ENCODE results near the gene PTPN3.

PTPN3 gene

DNA sequence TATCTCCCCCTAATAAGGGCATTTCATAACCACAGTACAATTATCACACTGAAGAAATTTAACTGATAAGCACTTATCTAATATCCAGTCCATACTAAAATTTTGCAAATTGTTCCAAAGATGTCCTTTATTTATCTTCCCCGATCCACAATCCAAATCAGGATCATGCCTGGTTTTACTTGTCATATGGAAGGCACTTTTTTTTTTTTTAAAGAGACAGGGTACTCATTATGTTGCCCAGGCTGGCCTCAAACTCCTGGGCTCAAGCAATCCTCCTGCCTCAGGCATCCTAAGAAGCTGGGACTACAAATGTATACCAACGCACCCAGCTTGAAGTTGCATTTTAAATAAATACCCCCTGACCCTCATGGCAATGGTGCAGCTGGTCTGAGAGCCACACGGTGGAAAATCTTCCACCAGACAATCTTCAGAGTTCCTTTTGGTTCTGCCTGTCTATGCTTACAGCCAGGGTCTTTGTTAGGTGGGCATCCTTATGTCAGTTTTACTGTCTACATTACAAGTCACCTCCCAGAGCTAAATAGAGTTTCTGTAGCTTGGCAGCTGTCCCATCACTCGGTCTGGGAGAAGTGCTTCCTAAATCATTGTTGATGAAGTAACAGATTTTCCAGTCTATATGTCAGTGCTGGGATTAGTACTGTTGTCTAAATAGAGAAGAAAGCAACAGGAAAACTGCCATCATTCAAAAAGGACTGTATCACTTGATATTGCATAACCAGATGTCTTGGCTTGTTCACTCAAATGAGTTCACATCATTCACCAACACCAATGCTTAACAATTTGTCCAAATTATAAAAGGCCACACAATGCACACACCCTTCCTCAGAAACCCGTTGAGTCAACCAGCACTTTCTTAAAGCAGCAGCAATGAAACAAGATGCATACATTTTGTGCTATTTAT lies 26.4 kb downstream of the PTPN3 start:
- TF ChIP-seq FOXP2 (optimal IDR thresholded peaks at IDR 0.05; ENCODE audit: borderline replicate concordance, extremely low read depth, extremely low read length, insufficient read depth), result no peak
- TF ChIP-seq, protein P1, sequence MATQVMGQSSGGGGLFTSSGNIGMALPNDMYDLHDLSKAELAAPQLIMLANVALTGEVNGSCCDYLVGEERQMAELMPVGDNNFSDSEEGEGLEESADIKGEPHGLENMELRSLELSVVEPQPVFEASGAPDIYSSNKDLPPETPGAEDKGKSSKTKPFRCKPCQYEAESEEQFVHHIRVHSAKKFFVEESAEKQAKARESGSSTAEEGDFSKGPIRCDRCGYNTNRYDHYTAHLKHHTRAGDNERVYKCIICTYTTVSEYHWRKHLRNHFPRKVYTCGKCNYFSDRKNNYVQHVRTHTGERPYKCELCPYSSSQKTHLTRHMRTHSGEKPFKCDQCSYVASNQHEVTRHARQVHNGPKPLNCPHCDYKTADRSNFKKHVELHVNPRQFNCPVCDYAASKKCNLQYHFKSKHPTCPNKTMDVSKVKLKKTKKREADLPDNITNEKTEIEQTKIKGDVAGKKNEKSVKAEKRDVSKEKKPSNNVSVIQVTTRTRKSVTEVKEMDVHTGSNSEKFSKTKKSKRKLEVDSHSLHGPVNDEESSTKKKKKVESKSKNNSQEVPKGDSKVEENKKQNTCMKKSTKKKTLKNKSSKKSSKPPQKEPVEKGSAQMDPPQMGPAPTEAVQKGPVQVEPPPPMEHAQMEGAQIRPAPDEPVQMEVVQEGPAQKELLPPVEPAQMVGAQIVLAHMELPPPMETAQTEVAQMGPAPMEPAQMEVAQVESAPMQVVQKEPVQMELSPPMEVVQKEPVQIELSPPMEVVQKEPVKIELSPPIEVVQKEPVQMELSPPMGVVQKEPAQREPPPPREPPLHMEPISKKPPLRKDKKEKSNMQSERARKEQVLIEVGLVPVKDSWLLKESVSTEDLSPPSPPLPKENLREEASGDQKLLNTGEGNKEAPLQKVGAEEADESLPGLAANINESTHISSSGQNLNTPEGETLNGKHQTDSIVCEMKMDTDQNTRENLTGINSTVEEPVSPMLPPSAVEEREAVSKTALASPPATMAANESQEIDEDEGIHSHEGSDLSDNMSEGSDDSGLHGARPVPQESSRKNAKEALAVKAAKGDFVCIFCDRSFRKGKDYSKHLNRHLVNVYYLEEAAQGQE (IDR thresholded peaks at IDR 0.05; ENCODE audit: insufficient read depth in 1 of 2, low read depth in 2 of 2, low read length in 2 of 2), result no peak
- no peak for TF ChIP-seq POLR2AphosphoS5 (IDR thresholded peaks at IDR 0.05; ENCODE audit: low read depth, low read length)

DNA sequence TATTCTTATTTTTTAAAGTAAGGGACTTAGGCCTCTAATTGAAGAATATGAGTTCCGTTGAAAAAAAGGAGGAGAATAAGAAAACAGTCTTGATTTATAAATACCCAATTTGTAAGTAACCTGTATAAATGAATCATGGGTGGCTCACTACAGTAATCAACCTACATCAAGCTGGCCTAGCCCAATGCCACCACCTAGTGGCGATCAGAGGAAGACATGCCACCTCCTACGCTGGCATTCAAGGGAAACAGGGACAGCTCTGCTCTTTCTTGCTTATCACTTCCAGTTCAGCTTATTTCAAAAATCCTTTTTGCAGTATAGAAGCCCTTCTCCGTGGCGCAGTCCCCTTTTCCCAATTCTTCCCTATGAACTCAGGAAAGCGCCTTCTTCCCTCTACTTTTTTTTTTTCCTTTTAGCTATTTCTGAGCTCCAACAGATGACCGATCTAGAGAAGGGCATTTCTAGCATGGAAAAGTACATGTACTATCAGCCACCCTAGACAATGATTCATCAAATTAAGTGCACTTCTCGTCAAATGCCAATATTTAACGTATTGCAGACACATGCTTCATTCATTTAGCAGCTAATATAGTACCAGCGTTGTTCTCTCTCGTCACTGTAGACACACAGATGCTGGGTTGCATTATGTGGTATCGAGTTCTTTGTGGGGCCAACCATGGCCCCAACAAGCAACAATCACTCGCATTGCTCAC lies 28.3 kb downstream of the PTPN3 start:
- TF ChIP-seq, protein P1 (IDR thresholded peaks at IDR 0.05; ENCODE audit: insufficient read depth in 1 of 2, low read depth in 2 of 2, low read length in 2 of 2), result no peak
- peak; percentile 31 for TF ChIP-seq FOXP2 (optimal IDR thresholded peaks at IDR 0.05; ENCODE audit: borderline replicate concordance, extremely low read depth, extremely low read length, insufficient read depth)

DNA sequence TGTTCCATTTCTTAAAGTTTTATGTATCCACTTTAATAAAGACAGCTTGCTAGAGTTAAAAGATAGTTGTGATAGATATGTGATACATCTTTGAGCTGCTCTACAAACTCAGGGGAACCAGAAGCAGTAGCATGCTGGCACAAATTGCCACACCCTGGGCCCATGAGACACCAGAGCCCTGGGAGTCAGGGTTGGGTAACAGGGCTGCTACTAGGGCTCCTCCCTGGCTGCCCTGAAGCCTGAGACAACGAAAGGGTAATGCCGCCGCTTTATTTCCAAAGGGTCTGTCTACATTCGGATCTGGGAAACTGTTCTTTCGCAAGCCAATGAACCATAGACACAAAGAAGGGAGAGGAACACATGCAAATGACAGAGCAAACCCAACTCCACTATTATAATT lies 29.2 kb downstream of the PTPN3 start:
- TF ChIP-seq SIN3A (IDR thresholded peaks at IDR 0.05; ENCODE audit: borderline replicate concordance, insufficient read depth, low read length), result no peak
- TF ChIP-seq FOXP2 (optimal IDR thresholded peaks at IDR 0.05; ENCODE audit: borderline replicate concordance, extremely low read depth, extremely low read length, insufficient read depth), result no peak
- TF ChIP-seq POLR2AphosphoS5 (IDR thresholded peaks at IDR 0.05; ENCODE audit: low read depth, low read length), result no peak
- TF ChIP-seq TAF1 (IDR thresholded peaks at IDR 0.05; ENCODE audit: borderline replicate concordance, insufficient read depth, low read length), result no peak
- TF ChIP-seq, protein P1 (IDR thresholded peaks at IDR 0.05; ENCODE audit: insufficient read depth in 1 of 2, low read depth in 2 of 2, low read length in 2 of 2), result no peak

DNA sequence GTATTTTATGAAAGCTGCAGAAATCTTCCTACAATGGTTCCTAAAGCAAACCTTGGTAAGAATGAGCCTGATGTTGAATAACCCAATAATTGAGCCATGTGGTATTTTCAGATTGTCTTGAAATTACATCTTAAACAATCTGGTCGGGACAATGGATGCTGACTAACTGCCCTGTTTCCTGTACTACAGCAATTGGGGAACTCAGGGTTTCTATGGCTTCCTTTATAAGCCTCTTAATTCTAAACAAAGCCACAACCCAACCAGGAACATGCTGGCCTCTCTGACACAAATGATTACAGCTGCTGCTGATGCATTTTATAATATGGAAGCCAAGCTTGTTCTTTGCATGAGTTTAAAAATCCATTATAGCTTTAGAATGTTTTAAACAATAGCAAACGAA lies 30.2 kb downstream of the PTPN3 start:
- TF ChIP-seq SIN3A (IDR thresholded peaks at IDR 0.05; ENCODE audit: borderline replicate concordance, insufficient read depth, low read length), result no peak
- TF ChIP-seq POLR2AphosphoS5 (IDR thresholded peaks at IDR 0.05; ENCODE audit: low read depth, low read length), result no peak
- TF ChIP-seq, protein P1 (IDR thresholded peaks at IDR 0.05; ENCODE audit: insufficient read depth in 1 of 2, low read depth in 2 of 2, low read length in 2 of 2), result no peak
- no peak for TF ChIP-seq TAF1 (IDR thresholded peaks at IDR 0.05; ENCODE audit: borderline replicate concordance, insufficient read depth, low read length)
- no peak for TF ChIP-seq FOXP2 (optimal IDR thresholded peaks at IDR 0.05; ENCODE audit: borderline replicate concordance, extremely low read depth, extremely low read length, insufficient read depth)
